GM21737 (cell line): ENCODE results near the gene NANOGP8.
"Not testable (repeated sequence)": the region's sequence is repeated elsewhere in the genome, so short reads cannot be mapped to it uniquely, and the experiment has no call there.

Experiments used
- ATAC-seq: cut with Tn5 transposase; IDR thresholded peaks from one replicate; pipeline ENCODE4 v1.9.1; 2021; ENCODE audit warnings: mild to moderate bottlenecking, moderate library complexity; ENCODE audit not compliant: unreplicated experiment

The NANOGP8 gene

GRCh38 chr15:35098737-35099136 is 13.6 kb upstream of the NANOGP8 start:
- no peak for ATAC-seq

GRCh38 chr15:35095941-35096340 is 10.8 kb upstream of the NANOGP8 start:
- no peak for ATAC-seq

- no peak for ATAC-seq
These were observed 7.8 kb upstream of the NANOGP8 start for GRCh38 chr15:35092846-35093245.

GRCh38 chr15:35092311-35092710 is 7.2 kb upstream of the NANOGP8 start:
- no peak for ATAC-seq

- ATAC-seq: no peak
These were observed 5.2 kb upstream of the NANOGP8 start for GRCh38 chr15:35090104-35090807.

- ATAC-seq: no peak
These were observed 4.5 kb upstream of the NANOGP8 start for GRCh38 chr15:35089551-35089950.

- ATAC-seq: no peak
These were observed 3.2 kb upstream of the NANOGP8 start for GRCh38 chr15:35088329-35088728.

- no peak for ATAC-seq
These were observed 2.7 kb upstream of the NANOGP8 start for GRCh38 chr15:35087759-35088158.

GRCh38 chr15:35082371-35083348 is 2.4 kb downstream of the NANOGP8 start:
- ATAC-seq: not testable (repeated sequence)

- not testable (repeated sequence) for ATAC-seq
These were observed 3.3 kb downstream of the NANOGP8 start for GRCh38 chr15:35081626-35082365.

GRCh38 chr15:35080226-35080625 is 4.9 kb downstream of the NANOGP8 start:
- no peak for ATAC-seq

- ATAC-seq: no peak
These were observed 6.7 kb downstream of the NANOGP8 start for GRCh38 chr15:35078221-35078915.

- ATAC-seq: no peak
These were observed 14.0 kb downstream of the NANOGP8 start for GRCh38 chr15:35071106-35071505.

- ATAC-seq: no peak
These were observed 16.1 kb downstream of the NANOGP8 start for GRCh38 chr15:35068846-35069475.

GRCh38 chr15:35067496-35068347 is 17.4 kb downstream of the NANOGP8 start:
- no peak for ATAC-seq

GRCh38 chr15:35066094-35066493 is 19.0 kb downstream of the NANOGP8 start:
- ATAC-seq: no peak

GRCh38 chr15:35064576-35065190 is 20.4 kb downstream of the NANOGP8 start:
- no peak for ATAC-seq

- no peak for ATAC-seq
These were observed 22.4 kb downstream of the NANOGP8 start for GRCh38 chr15:35062738-35063099.
